Activated T-helper 1 cell treated with Interleukin-2 at 50 U/mL for 16 hours (primary cell): ENCODE data around the gene CNOT6.
"Not testable (repeated sequence)": the region's sequence is repeated elsewhere in the genome, so short reads cannot be mapped to it uniquely, and the experiment has no call there.

Experiments used
- DNase-seq: peaks from one replicate; pipeline ENCODE4 v3.0.0-alpha.2; 2020; ENCODE audit warnings: low read depth

CNOT6 gene

DNA sequence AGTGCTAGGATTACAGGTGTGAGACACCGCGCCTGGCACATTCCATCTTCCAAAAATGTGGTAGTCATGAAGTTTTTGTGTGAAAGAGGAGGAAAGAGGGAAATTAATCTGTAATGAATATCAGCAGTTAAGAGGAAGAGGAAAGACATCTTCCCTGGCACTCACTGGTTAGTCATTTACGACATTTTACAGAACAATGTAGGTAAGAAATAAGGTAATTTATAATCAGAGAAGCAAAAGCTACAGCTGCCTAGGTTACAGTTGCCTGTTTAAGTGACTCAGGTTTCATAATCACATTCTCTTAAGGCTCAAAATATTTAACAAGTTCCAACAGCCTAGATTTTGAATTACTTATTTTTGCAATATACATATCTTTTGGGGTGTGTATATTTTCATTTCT, 26.9 kb downstream of the CNOT6 start:
- DNase-seq, result no peak

- DNase-seq, result no peak
These were observed 27.4 kb downstream of the CNOT6 start for GRCh38 chr5:180521591-180521990.

DNA sequence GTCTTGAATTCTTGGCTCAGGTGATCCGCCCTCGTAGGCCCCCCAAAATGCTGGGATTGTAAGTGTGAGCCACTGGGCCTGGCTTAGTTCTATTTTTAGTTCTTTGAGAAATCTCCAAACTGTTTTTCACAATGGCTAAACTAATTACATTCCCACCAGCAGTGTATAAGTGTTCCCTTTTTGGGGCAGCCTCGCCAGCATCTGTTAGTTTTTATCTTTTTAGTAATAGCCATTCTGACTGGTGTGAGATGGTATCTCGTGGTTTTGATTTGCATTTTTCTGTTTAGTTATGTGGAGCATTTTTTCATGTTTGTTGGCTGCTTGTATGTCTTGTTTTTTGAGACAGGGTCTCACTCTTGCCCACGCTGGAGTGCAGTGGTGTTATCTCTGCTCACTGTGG, 28.2 kb downstream of the CNOT6 start:
- no peak for DNase-seq

DNA sequence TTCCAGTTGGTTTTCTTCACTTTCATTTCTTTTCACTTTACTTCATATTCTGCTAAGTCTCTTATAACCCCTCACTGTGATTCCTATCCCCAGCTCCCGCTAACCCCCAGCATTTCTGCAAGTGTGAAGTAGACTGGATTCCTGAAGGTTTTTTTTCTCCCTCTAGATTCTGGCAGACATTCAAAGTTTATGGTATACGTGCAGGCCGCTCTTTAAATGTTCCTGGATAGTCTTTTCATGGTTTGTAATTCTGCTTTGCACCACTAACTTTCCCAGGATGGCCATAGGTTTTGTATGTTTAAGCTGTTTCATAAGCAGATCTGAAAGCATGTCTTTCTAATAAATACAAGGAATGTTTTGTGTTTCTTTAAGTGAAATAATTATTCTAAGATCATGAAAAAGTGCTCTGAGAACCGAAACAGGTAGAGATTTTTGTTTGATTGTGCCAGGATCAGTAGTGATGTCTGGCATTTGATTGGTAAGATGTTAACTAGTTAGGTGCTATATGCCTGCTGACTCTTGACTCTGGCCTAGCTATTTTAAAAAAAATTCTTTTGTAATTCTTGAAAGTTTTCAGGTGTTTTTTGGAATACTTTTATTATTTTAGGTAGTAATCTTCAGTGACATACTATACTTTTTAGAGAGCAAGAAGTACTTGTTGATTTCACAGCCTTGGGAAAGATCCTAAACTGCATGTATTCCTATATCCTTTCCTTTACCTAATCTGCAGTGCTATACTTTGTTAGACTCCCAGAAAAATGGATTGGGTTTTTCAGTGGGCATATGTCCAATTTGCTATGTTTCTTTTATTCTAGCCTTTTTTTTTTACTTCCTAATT, 29.7 kb downstream of the CNOT6 start:
- DNase-seq, result no peak

DNA sequence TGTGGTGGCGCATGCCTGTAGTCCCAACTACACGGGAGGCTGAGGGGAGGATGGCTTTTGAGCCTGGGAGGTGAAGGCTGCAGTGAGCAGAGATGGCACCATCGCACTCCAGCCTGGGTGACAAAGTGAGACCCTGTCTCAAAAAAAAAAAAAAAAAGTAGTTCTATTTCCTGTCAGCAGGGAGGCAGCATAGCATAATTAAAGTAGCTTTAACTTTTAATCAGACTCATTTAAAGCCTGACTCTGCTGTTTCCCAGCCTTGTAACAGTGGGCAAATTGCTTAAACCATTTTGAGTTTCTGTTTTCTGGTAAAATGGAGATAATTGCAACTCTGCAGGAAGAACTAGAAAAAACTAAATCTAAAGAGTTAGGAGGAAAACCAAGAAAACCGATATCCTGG, 31.2 kb downstream of the CNOT6 start:
- no peak for DNase-seq

GRCh38 chr5:180526269-180526668, 32.1 kb downstream of the CNOT6 start:
- DNase-seq, result no peak

DNA sequence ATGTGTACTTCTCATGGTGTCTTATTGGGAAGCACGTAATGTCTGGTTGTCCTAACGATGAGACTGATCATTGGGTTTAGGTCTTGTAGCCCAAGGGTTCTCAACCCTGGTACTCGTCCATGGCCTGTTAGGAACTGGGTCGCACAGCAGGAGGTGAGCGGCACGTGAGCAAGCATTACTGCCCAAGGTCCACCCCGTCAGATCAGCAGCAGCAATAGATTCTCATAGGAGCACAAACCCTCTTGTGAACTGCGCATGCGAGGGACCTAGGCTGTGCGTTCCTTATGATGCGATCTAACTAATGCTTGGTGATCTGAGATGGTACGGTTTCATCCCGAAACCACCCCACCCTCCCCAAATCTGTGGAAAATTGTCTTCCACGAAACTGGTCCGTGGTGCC, 33.5 kb downstream of the CNOT6 start:
- DNase-seq, result no peak

- not testable (repeated sequence) for DNase-seq
These were observed 36.9 kb downstream of the CNOT6 start for GRCh38 chr5:180531036-180531585.

DNA sequence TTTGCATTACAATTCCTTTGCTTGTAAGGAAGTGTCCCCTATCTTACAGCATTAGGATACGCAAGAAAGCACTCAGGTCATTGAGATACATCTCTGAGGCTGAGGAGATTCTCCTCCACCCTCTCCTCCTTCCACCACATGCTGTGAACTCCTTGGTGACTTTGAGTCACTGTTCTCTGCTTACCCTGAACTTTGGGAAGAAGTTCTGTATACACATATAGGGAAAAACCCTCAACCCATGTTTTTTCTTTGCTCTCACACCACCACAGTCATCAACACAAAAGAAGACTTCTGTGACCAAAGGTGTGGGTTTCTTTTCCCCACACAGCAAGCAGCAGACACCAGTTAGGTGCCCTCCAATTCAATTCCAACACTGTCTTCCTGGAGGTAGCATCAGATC, 38.1 kb downstream of the CNOT6 start:
- no peak for DNase-seq

GRCh38 chr5:180533845-180534244, 39.7 kb downstream of the CNOT6 start:
- no peak for DNase-seq

GRCh38 chr5:180535573-180535972, 41.4 kb downstream of the CNOT6 start:
- no peak for DNase-seq

- DNase-seq, result no peak
These were observed 46.0 kb downstream of the CNOT6 start for GRCh38 chr5:180540050-180540694.

DNA sequence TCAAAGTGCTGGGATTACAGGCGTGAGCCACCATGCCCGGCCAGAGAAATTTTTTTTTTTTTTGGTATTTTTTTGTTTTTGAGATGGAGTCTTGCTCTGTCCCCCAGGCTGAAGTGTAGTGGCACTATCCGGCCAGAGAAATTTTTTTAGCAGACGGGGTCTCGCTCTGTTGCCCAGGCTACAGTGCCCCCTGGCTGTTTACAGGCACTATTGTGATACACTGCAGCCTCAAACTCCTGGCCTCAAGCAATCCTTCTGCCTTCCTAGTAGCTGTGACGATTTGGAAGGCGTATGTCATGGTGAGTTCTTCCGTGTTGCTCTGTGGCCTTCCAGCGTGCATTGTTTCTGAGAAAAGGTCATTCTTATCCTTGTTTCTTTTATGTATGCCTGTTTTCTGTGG, 47.5 kb downstream of the CNOT6 start:
- no peak for DNase-seq

GRCh38 chr5:180545248-180545647, 51.1 kb downstream of the CNOT6 start:
- no peak for DNase-seq

DNA sequence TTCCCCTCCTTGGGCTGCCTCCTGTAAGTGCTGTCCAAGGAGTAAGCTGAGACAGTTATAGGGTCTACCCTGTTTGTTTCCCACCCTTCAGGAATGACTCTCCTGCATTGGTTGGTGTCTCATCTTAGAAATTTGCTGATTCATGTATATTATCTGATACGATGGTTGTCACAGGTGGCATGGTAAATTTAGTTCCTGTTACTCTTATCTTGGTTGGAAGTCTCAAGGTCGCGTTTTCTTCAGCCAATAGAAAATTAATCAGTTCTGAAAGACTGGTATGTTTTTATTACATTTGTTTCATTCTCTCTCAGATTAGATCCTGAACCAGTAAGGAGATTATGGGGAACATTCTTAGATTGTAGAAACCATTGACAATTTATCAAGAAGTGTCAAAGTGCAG, 54.4 kb downstream of the CNOT6 start:
- no peak for DNase-seq

- DNase-seq, result no peak
These were observed 59.4 kb downstream of the CNOT6 start for GRCh38 chr5:180553530-180553929.

- DNase-seq, result no peak
These were observed 61.2 kb downstream of the CNOT6 start for GRCh38 chr5:180555168-180555921.

- DNase-seq, result no peak
These were observed 63.1 kb downstream of the CNOT6 start for GRCh38 chr5:180557217-180557809.

DNA sequence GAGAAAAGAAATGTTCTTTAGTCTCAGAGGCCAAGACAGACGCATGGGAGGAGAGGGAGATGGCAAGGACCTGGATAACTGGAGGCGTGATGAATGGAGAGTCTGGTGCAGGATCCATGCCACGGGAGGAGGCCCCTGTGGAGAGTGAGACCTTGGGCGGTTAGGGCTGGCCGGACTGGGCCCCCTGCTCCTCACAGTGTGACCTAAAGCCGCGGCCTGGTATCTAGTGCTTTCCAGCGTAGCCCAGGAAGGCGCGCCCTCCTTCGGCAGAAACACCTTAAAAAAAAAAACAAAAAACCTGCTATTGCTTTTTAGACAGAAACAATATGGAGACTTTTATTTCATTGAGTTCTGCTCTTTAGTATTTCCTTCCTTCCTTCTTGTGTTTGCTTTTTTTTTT, 64.1 kb downstream of the CNOT6 start:
- DNase-seq, result no peak

DNA sequence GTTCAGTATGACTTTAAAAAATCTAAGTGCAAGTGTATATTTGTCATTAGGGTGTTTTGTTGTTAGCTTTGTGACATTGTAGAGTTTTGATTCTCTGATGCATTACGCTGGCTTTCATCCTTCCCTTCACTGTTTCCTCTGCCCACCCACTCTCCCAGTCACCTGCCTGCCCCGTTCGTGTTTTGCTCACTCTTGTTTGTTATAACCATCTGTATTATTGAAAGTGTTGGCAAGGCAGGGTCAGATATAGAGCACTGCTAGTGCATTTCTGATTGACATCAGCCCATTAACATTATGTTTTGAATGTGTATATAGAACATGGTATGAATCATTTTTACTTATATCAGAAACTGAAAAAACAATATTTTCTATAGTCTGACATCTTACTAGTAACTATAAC, 69.8 kb downstream of the CNOT6 start:
- DNase-seq, result no peak

- no peak for DNase-seq
These were observed 74.7 kb downstream of the CNOT6 start for GRCh38 chr5:180568914-180569313.

DNA sequence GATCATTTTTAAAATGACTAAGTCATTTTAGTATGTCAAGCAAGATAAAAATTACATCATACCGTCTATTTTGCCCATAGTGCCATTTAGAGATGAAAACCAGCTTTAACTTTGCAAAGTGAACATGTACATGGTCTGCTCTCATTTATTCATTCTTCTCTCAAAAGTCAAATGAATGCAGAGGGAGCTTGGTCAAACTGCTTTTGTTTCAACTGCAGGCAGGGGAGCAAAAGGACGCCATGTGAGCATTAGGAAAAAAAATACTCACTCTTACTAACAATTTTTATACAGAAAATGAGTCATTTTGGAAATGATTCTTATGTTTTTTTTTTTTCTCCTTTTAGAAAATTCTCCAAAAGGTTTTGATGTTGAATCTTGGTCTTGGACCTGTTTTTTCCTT, 81.4 kb downstream of the CNOT6 start:
- DNase-seq, result no peak
